Measurements from ENCODE around the gene PAQR5.

The PAQR5 gene

GRCh38 chr15:69369631-69370030, 70.9 kb downstream of the PAQR5 start:
- TF ChIP-seq CTCF (IDR thresholded peaks at IDR 0.05; ENCODE audit: unreplicated experiment in 3 of 3): no peak
- H3K4me3 Mint-ChIP-seq: no peak overlapping the region
- H3K4me1 Mint-ChIP-seq: no peaks in the 10 kb centered on the region
- H3K9me3 Mint-ChIP-seq: peaks cover 12% of the 10 kb centered on the region
- peaks cover 5% of the 10 kb centered on the region for H3K27me3 Mint-ChIP-seq (ENCODE audit: low read depth)
- peaks cover 13% of the 10 kb centered on the region for H3K36me3 Mint-ChIP-seq (ENCODE audit: low read depth)
- H3K27ac Mint-ChIP-seq: peak overlapping the region in 1 of 3 experiments; percentile 31

- peaks cover 8% of the 10 kb centered on the region for H3K36me3 Mint-ChIP-seq (ENCODE audit: low read depth)
- H3K4me1 Mint-ChIP-seq: peaks cover 11% of the 10 kb centered on the region
- no peak for TF ChIP-seq CTCF (IDR thresholded peaks at IDR 0.05; ENCODE audit: unreplicated experiment in 3 of 3)
- H3K4me3 Mint-ChIP-seq: no peak overlapping the region
- H3K9me3 Mint-ChIP-seq: peaks cover 4% of the 10 kb centered on the region
- no peak overlapping the region for H3K27ac Mint-ChIP-seq
- H3K27me3 Mint-ChIP-seq (ENCODE audit: low read depth): peaks cover 19% of the 10 kb centered on the region
Observed at GRCh38 chr15:69373406-69373805, 74.7 kb downstream of the PAQR5 start.

GRCh38 chr15:69375151-69375790, 76.6 kb downstream of the PAQR5 start:
- no peak overlapping the region for H3K4me3 Mint-ChIP-seq
- peaks cover 22% of the 10 kb centered on the region for H3K4me1 Mint-ChIP-seq
- peaks cover 22% of the 10 kb centered on the region for H3K27me3 Mint-ChIP-seq (ENCODE audit: low read depth)
- no peak overlapping the region for H3K27ac Mint-ChIP-seq
- peaks cover 5% of the 10 kb centered on the region for H3K36me3 Mint-ChIP-seq (ENCODE audit: low read depth)
- peaks cover 4% of the 10 kb centered on the region for H3K9me3 Mint-ChIP-seq
- no peak for TF ChIP-seq CTCF (IDR thresholded peaks at IDR 0.05; ENCODE audit: unreplicated experiment in 3 of 3)

GRCh38 chr15:69377216-69377970, 78.7 kb downstream of the PAQR5 start:
- Mint-ChIP-seq H3K36me3 (ENCODE audit: low read depth) (peaks cover 5% of the 10 kb centered on the region), H3K27ac (peak overlapping the region; percentile 39 to 85 (median 52)), H3K9me3 (peaks cover 7% of the 10 kb centered on the region), H3K27me3 (ENCODE audit: low read depth) (peaks cover 26% of the 10 kb centered on the region), H3K4me3 (peak overlapping the region in 1 of 3 experiments; percentile 29), H3K4me1 (peaks cover 31% of the 10 kb centered on the region)
- TF ChIP-seq CTCF (IDR thresholded peaks at IDR 0.05; ENCODE audit: unreplicated experiment in 3 of 3): no peak

- no peak overlapping the region for H3K4me3 Mint-ChIP-seq
- TF ChIP-seq CTCF (IDR thresholded peaks at IDR 0.05; ENCODE audit: unreplicated experiment in 3 of 3): no peak
- H3K36me3 Mint-ChIP-seq (ENCODE audit: low read depth): no peaks in the 10 kb centered on the region
- H3K9me3 Mint-ChIP-seq: peaks cover 3% of the 10 kb centered on the region
- H3K4me1 Mint-ChIP-seq: peaks cover 31% of the 10 kb centered on the region
- no peak overlapping the region for H3K27ac Mint-ChIP-seq
- H3K27me3 Mint-ChIP-seq (ENCODE audit: low read depth): peaks cover 18% of the 10 kb centered on the region
Observed at GRCh38 chr15:69380100-69380725, 81.5 kb downstream of the PAQR5 start.
